ENCODE data around the gene LGALS9B. TPM values are rescaled to one million over a fixed set of nuclear protein-coding genes. Genes with fewer than 3 reads are reported as not detected.
"Not testable (repeated sequence)": the region's sequence is repeated elsewhere in the genome, so short reads cannot be mapped to it uniquely, and the experiment has no call there.

Gene LGALS9B
- total and polyA plus RNA-seq, 11 donors: 0.32 TPM; not detected in 10

DNA sequence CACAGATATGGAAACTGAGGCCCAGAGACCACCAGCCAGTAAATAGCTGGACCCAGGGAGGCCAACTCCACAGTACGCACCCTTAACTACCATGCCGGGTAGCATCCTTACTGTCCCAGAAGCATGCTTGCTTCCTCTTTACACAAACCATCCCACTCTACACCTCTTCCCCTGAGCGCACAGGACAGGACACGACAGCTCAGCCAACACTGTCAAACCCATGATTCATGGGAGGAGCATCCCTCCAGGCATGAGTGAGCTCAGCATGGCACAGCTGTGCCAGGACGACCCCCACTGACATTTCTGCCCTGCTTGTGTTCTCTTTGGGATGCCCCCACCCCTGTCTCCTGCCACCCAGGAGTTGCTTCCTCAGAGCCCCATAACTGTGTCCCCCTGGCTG is 340 bp downstream of the LGALS9B start:
- H3K9me3 ChIP-seq; intact Hi-C loops (cut with DNase I); ATAC-seq; H3K27ac ChIP-seq; H3K4me3 ChIP-seq; H3K27me3 ChIP-seq; DNase-seq; H3K4me1 ChIP-seq; H3K36me3 ChIP-seq: not testable (repeated sequence)
- 50 to 66% (median 55%) methylated on average over 3 of the region's 5 CpGs; no CpG with 5 or more reads in 1 of the 4 donors for WGBS, 4 donors

DNA sequence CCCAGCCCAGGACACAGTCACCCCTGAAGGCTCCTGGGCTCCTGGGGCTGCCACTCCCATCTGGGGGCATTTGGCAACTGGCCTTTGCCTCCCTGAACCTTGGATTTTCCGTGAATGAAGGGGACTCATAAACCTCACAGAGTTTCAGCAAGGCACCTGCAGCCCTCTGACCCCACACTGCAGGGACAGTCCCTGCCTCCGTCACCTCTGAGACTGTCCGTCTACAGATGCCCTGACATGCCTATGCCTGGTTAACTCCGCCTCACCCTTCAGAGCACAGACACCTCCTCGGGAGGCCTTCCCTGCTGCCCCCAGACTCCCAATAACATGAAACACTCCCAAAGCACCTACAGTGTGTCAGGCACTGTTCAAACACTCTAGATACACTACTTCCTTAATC is 786 bp downstream of the LGALS9B start:
- H3K27ac ChIP-seq; intact Hi-C loops (cut with DNase I); H3K27me3 ChIP-seq; DNase-seq; H3K4me1 ChIP-seq; H3K4me3 ChIP-seq; ATAC-seq; H3K9me3 ChIP-seq; H3K36me3 ChIP-seq: not testable (repeated sequence)
- WGBS, 4 donors: 60 to 89% (median 71%) methylated on average over 1 to 2 of the region's 5 CpGs

DNA sequence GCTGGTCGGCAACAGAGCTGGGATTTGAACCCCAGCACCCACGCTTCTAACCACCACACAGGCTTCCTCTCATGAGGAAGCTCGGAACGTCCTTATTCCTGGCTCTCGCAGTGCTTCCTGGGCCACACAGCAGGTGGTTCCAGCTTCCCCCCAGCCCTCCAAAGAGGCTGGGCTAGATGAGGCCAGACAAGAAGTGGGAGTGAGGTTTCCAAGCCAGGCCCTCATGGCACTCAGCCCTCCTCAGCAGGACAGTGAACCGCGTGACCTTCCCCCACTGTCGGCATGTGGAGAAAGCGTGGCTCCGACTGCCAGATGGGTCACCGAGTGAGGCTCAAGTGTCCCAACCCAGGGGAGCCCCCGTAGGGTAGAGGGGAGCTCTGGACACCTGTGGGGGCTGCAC is 1.8 kb downstream of the LGALS9B start:
- H3K27ac ChIP-seq; H3K27me3 ChIP-seq; H3K4me3 ChIP-seq; H3K4me1 ChIP-seq; H3K36me3 ChIP-seq; H3K9me3 ChIP-seq; intact Hi-C loops (cut with DNase I); DNase-seq: not testable (repeated sequence)
- ATAC-seq: peak in 3 of 4 donors; percentile 59 to 77 (median 71)
- 33 to 45% methylated on average over 7 of the region's 12 CpGs; no CpG with 5 or more reads in 2 of the 4 donors for WGBS, 4 donors

GRCh38 chr17:20464854-20465414 is 2.4 kb downstream of the LGALS9B start:
- intact Hi-C loops (cut with DNase I); H3K4me3 ChIP-seq; H3K27ac ChIP-seq; H3K36me3 ChIP-seq; DNase-seq; H3K9me3 ChIP-seq; H3K4me1 ChIP-seq; H3K27me3 ChIP-seq: not testable (repeated sequence)
- WGBS, 4 donors: 70 to 91% (median 78%) methylated on average over 2 to 5 of the region's 9 CpGs; no CpG with 5 or more reads in 1 of the 4 donors
- ATAC-seq: peak in 3 of 4 donors; percentile 39 to 53 (median 45)

DNA sequence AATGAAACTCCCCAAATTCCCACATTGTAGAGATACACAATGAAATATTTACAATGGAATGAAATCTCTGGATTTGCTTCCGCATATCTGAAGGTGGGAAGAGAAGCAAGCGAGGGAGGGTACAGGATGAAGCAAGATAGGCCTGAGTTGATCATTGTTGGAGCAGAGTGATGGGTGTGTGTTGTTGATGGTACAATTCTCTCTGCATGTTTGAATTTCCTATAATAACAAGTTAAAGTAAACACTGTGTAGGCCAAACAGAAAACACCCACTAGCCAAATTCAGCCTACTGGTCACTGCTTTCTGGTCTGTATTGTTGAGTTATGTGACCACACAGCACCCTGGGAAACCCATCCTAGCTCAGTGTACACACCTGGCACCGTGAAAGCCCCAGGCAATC is 5.2 kb downstream of the LGALS9B start:
- ATAC-seq; H3K4me3 ChIP-seq; H3K36me3 ChIP-seq; H3K9me3 ChIP-seq; H3K27me3 ChIP-seq; intact Hi-C loops (cut with DNase I); H3K27ac ChIP-seq; H3K4me1 ChIP-seq; DNase-seq: not testable (repeated sequence)
- WGBS, 4 donors: no CpG with 5 or more reads among the region's 3 CpGs

- 40 to 78% (median 64%) methylated on average over 1 to 7 of the region's 10 CpGs for WGBS, 4 donors
- H3K36me3 ChIP-seq; H3K27me3 ChIP-seq; H3K4me3 ChIP-seq; DNase-seq; intact Hi-C loops (cut with DNase I); H3K27ac ChIP-seq; H3K9me3 ChIP-seq; H3K4me1 ChIP-seq; ATAC-seq: not testable (repeated sequence)
Observed at GRCh38 chr17:20457848-20458381, 9.4 kb downstream of the LGALS9B start.

DNA sequence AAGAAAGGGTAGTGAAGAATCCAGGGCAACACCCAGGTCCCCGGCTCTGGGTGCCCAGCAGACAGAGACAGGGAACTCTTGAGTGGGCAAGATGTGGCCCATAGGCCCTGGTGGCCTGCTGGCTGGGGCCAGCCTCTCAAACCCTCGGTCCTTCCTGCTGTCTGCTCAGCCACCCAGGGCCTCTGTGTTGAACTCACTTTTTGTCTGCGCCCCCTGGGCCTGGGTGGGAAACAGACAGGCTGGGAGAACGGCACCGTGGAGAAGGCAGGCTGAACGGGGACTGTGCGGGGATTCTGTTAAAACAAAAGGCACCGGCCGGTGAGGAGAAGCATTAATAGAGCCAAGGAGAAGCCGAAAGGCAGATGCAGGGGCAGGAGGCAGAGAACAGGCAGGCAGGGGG is 12.2 kb downstream of the LGALS9B start:
- ATAC-seq; intact Hi-C loops (cut with DNase I); H3K36me3 ChIP-seq; H3K27me3 ChIP-seq; H3K4me3 ChIP-seq; H3K4me1 ChIP-seq; H3K9me3 ChIP-seq; H3K27ac ChIP-seq; DNase-seq: not testable (repeated sequence)
- WGBS, 4 donors: 0 to 62% (median 44%) methylated on average over 1 to 5 of the region's 10 CpGs; no CpG with 5 or more reads in 1 of the 4 donors

DNA sequence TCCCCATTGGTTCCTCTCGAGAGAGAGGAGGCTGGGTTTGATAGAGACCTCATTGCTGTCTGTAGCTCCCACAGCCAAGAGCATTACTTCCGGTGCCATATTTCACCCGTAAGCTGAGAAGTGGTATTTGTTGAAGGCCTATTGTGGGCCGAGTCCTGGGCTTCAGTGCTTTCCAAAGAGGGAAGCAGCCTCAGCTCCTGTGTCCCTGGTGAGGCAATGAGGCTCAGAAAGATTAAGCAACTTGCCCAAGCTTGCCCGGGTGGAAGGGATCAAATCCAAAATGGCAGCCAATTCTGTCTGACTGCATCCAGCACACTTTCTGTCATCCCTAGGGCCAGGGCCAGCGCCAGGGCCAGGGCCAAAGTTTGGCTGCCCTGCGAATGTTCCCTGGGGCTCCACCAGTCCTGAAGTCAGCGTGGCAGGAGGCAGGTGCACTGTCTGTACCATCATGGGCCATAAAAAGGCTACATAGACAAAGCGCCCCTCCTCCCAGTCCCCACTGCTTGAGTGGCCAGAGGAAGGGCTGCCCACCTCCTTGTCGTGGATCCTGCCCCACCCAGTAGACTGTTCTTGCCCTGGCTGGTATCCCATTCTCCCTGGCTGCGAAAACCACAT is 13.4 kb downstream of the LGALS9B start:
- DNase-seq; ATAC-seq; intact Hi-C loops (cut with DNase I); H3K4me3 ChIP-seq; H3K36me3 ChIP-seq; H3K9me3 ChIP-seq; H3K4me1 ChIP-seq; H3K27me3 ChIP-seq; H3K27ac ChIP-seq: not testable (repeated sequence)
- WGBS, 4 donors: 73 to 78% methylated on average over 3 to 4 of the region's 11 CpGs; no CpG with 5 or more reads in 2 of the 4 donors

GRCh38 chr17:20450852-20451251 is 16.5 kb downstream of the LGALS9B start:
- H3K36me3 ChIP-seq; ATAC-seq; H3K27me3 ChIP-seq; DNase-seq; H3K4me3 ChIP-seq; H3K4me1 ChIP-seq; intact Hi-C loops (cut with DNase I); H3K9me3 ChIP-seq; H3K27ac ChIP-seq: not testable (repeated sequence)
- 45 to 66% (median 56%) methylated on average over 5 to 10 of the region's 12 CpGs for WGBS, 4 donors

DNA sequence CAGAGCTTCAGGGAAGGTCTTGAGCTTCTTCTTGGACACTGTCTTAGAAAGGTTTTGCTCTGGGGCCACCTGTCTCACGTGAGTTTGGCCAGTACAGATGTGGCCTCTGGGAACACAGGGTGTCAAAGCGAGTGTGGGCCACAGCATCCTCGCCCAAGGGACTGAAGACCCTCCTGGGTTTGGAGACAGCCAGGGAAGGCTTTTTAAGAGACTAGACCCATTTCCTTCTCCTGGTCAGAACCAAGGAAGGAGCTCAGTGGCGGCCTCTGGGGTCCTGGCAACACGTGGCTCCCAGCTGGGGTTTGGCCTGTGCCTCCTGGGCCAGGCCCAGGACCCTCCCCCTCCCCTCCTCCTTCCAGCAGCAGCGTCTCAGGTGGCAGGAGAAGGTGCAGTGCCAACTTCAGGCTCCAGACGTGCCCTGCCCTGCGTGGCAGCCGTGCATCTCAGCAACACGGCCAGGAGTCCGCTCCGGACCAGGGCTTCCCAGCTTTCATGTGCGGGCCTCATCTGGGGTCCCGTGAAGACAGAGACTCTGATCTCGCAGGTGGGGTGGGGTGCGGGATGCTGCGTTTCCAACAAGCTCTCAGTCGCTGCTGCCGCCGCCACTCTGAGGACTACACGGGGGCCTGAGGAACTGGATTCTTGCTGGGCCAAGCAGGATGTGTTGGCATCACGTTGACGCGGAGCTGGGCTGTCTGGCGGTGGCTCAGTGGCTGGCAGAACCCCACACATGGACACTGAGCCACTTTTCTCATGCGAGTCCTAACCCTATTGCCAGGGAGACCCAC is 19.6 kb downstream of the LGALS9B start:
- WGBS, 4 donors: 87 to 94% (median 91%) methylated on average over 11 to 26 of the region's 26 CpGs
- ATAC-seq, H3K36me3 ChIP-seq: not testable (repeated sequence)

GRCh38 chr17:20446895-20447294 is 20.4 kb downstream of the LGALS9B start:
- DNase-seq; H3K4me1 ChIP-seq; H3K9me3 ChIP-seq; H3K27ac ChIP-seq; H3K27me3 ChIP-seq; intact Hi-C loops (cut with DNase I); ATAC-seq; H3K4me3 ChIP-seq; H3K36me3 ChIP-seq: not testable (repeated sequence)
- 62 to 68% (median 64%) methylated on average over 6 of the region's 6 CpGs for WGBS, 4 donors

More for the DNA sequence above, 19.6 kb downstream of the LGALS9B start:
- intact Hi-C loops (cut with DNase I); H3K27ac ChIP-seq; DNase-seq; H3K4me1 ChIP-seq; H3K9me3 ChIP-seq; H3K27me3 ChIP-seq; H3K4me3 ChIP-seq: not testable (repeated sequence)
